HFFc6 (cell line): Measurements from ENCODE around the gene RBM5. TPM values are rescaled to one million over a fixed set of nuclear protein-coding genes. Genes with fewer than 3 reads are reported as not detected.
A peak's percentile ranks its signal among the peaks of the same experiment; 100 is the strongest.

Experiments used
- DNase-seq: peaks from one replicate; pipeline ENCODE4 v3.0.0-alpha.2; 2018
- H3K27ac Mint-ChIP-seq: 2 replicates; pipeline ENCODE4 v1.8.0; 2020; ENCODE audit warnings: mild to moderate bottlenecking, mixed read lengths
- H3K27me3 Mint-ChIP-seq: 2 replicates; pipeline ENCODE4 v1.8.0; 2021; ENCODE audit warnings: mild to moderate bottlenecking, moderate library complexity, mixed read lengths; ENCODE audit not compliant: insufficient read depth
- H3K36me3 Mint-ChIP-seq: 2 replicates; pipeline ENCODE4 v1.8.0; 2021; ENCODE audit warnings: low read depth, mixed read lengths
- H3K4me1 Mint-ChIP-seq: 2 replicates; pipeline ENCODE4 v1.8.0; 2020; ENCODE audit warnings: low read depth, mixed read lengths
- H3K4me3 Mint-ChIP-seq: 2 replicates; pipeline ENCODE4 v1.8.0; 2020; ENCODE audit warnings: mild to moderate bottlenecking, moderate library complexity, mixed read lengths
- H3K9me3 Mint-ChIP-seq: 2 replicates; pipeline ENCODE4 v1.8.0; 2020; ENCODE audit warnings: mild to moderate bottlenecking, mixed read lengths
- CTCF ChIP-seq: fragments of 200-600 bp; sonication (generic); IDR thresholded peaks from 2 replicates; pipeline ENCODE4 v1.5.0; 2021; ENCODE audit warnings: antibody characterized with exemption, mild to moderate bottlenecking
- total RNA-seq, 6 experiments: library from RNA; stranded (reverse); fragmentation: NEBNext Ultra II Directional; extraction: Animal tissue kit (Norgen Biotek cat#: 25700); gene quantifications; 2 replicates in 1 of 6; 3 replicates in 5 of 6; pipeline ENCODE4 v1.2.3, GENCODE V29; 2021

The RBM5 gene
- total RNA-seq, 6 experiments from 2014 or later = 69.3 to 83.8 (median 78.5) TPM

GRCh38 chr3:50095352-50095998 lies 6.8 kb downstream of the RBM5 start:
- H3K9me3 Mint-ChIP-seq = no peaks in the 10 kb centered on the region
- peaks cover 34% of the 10 kb centered on the region for H3K4me1 Mint-ChIP-seq
- DNase-seq = no peak
- H3K36me3 Mint-ChIP-seq = peaks cover 43% of the 10 kb centered on the region
- TF ChIP-seq CTCF = no peak
- H3K27me3 Mint-ChIP-seq = no peaks in the 10 kb centered on the region
- H3K4me3 Mint-ChIP-seq = no peak overlapping the region
- H3K27ac Mint-ChIP-seq = peak overlapping the region; percentile 16

- Mint-ChIP-seq H3K36me3 (peaks cover 52% of the 10 kb centered on the region), H3K4me1 (peaks cover 27% of the 10 kb centered on the region), H3K4me3 (no peak overlapping the region), H3K27me3 (no peaks in the 10 kb centered on the region), H3K27ac (no peak overlapping the region), H3K9me3 (no peaks in the 10 kb centered on the region)
- no peak for TF ChIP-seq CTCF
- no peak for DNase-seq
Observed at GRCh38 chr3:50100386-50100785, 11.7 kb downstream of the RBM5 start.

GRCh38 chr3:50100956-50101845 lies 12.5 kb downstream of the RBM5 start:
- Mint-ChIP-seq H3K27ac (peak overlapping the region; percentile 64; the same call in 1 of the 2 replicates), H3K36me3 (peaks cover 46% of the 10 kb centered on the region), H3K4me1 (peaks cover 19% of the 10 kb centered on the region), H3K4me3 (no peak overlapping the region), H3K27me3 (no peaks in the 10 kb centered on the region), H3K9me3 (no peaks in the 10 kb centered on the region)
- no peak for TF ChIP-seq CTCF
- no peak for DNase-seq

- Mint-ChIP-seq H3K4me1 (peaks cover 19% of the 10 kb centered on the region), H3K36me3 (peaks cover 50% of the 10 kb centered on the region), H3K27me3 (no peaks in the 10 kb centered on the region), H3K4me3 (no peak overlapping the region), H3K9me3 (no peaks in the 10 kb centered on the region), H3K27ac (no peak overlapping the region)
- no peak for DNase-seq
- TF ChIP-seq CTCF = no peak
Observed at GRCh38 chr3:50102558-50102957, 13.8 kb downstream of the RBM5 start.

DNA sequence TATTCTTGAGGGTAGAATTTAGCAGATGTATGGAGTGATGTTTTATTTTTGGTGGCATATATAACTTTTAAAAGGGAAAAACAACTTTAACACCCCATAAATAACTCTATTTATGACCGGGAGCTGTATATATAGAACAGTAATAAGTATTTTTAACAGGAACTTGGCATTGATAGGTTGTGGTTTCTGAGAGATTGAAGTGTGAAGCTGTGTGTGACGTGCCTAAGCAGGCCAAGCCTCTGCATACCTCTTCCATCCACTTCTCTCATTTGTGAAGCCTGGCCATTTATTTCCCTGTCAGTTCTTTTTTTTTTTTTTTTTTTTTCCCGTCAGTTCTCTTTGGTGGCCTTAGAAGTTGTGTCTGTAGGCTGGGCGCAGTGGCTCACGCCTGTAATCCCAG lies 23.0 kb downstream of the RBM5 start:
- H3K36me3 Mint-ChIP-seq = peaks cover 55% of the 10 kb centered on the region
- H3K4me3 Mint-ChIP-seq = no peak overlapping the region
- H3K9me3 Mint-ChIP-seq = no peaks in the 10 kb centered on the region
- H3K27me3 Mint-ChIP-seq = peaks cover 8% of the 10 kb centered on the region
- H3K4me1 Mint-ChIP-seq = no peaks in the 10 kb centered on the region
- no peak for TF ChIP-seq CTCF
- no peak for DNase-seq
- peak overlapping the region; percentile 13; the same call in 1 of the 2 replicates for H3K27ac Mint-ChIP-seq
